Right atrium auricular region (tissue), 2 donors: ENCODE measurements around the gene RRP15. TPM values are rescaled to one million over a fixed set of nuclear protein-coding genes. Genes with fewer than 3 reads are reported as not detected.
A peak's percentile ranks its signal among the peaks of the same experiment; 100 is the strongest.

ENCODE experiments used
- DNase-seq: peaks from one replicate; pipeline ENCODE4 v3.0.0-alpha.2; 2019; ENCODE audit warnings: low spot score
- H3K27ac ChIP-seq, 2 donors: fragments of 200-600 bp; sonication (generic); 1 replicate in 1 of 2; 2 replicates in 1 of 2; pipeline ENCODE4 v1.5.1; 2016 to 2019
- H3K27me3 ChIP-seq, 2 donors: fragments of 200-600 bp; sonication (generic); one replicate each; pipeline versions ENCODE4 v1.5.1 to v1.6.0; 2017 to 2019
- H3K36me3 ChIP-seq: fragments of 200-600 bp; sonication (generic); one replicate; pipeline ENCODE4 v1.5.1; 2016
- H3K4me1 ChIP-seq, 2 donors: fragments of 200-600 bp; sonication (generic); one replicate each; pipeline versions ENCODE4 v1.5.1 to v1.6.0; 2017 to 2019
- H3K4me3 ChIP-seq, 2 donors: fragments of 200-600 bp; sonication (generic); 1 replicate in 1 of 2; 2 replicates in 1 of 2; pipeline ENCODE4 v1.5.1; 2017 to 2019; ENCODE audit warnings: mild to moderate bottlenecking in 1 of 2, moderate library complexity in 1 of 2
- H3K9me3 ChIP-seq, 2 donors: fragments of 200-600 bp; sonication (generic); one replicate each; pipeline ENCODE4 v1.5.1; 2019
- CTCF ChIP-seq, 2 donors: fragments of 200-600 bp; sonication (generic); IDR thresholded peaks; one replicate each; pipeline ENCODE4 v1.5.1; 2019; ENCODE audit warnings: antibody characterized with exemption in 2 of 2
- total RNA-seq, 2 donors: library from RNA; depleted of rRNA; stranded (reverse); fragments of >200 nt; gene quantifications; one replicate each; pipeline ENCODE4 v1.1.0, GENCODE V29; 2016

The RRP15 gene
- total RNA-seq, 2 donors from 2014 or later, result 5.3 to 6.2 TPM

GRCh38 chr1:218365226-218365999 lies 80.3 kb downstream of the RRP15 start:
- peak overlapping the region; percentile 44 to 54 for H3K27ac ChIP-seq

GRCh38 chr1:218366322-218367052 lies 81.4 kb downstream of the RRP15 start:
- no peaks in the 10 kb centered on the region for H3K9me3 ChIP-seq
- no peak for DNase-seq
- H3K4me3 ChIP-seq, result no peak overlapping the region
- no peaks in the 10 kb centered on the region for H3K36me3 ChIP-seq
- H3K4me1 ChIP-seq, result peaks cover 0 to 27% of the 10 kb centered on the region in 2 donors
- H3K27ac ChIP-seq, result no peak overlapping the region
- no peak for TF ChIP-seq CTCF (IDR thresholded peaks at IDR 0.05)
- H3K27me3 ChIP-seq, result no peaks in the 10 kb centered on the region

More at GRCh38 chr1:218365226-218365999, 80.3 kb downstream of the RRP15 start:
- H3K4me1 ChIP-seq, result peaks cover 0 to 19% of the 10 kb centered on the region in 2 donors
- no peaks in the 10 kb centered on the region for H3K27me3 ChIP-seq
- no peaks in the 10 kb centered on the region for H3K9me3 ChIP-seq
- no peak overlapping the region for H3K4me3 ChIP-seq
- TF ChIP-seq CTCF (IDR thresholded peaks at IDR 0.05), result no peak
- H3K36me3 ChIP-seq, result no peaks in the 10 kb centered on the region
- no peak for DNase-seq

GRCh38 chr1:218367118-218367517 lies 82.0 kb downstream of the RRP15 start:
- Histone ChIP-seq H3K27me3 (no peaks in the 10 kb centered on the region), H3K9me3 (no peaks in the 10 kb centered on the region), H3K36me3 (no peaks in the 10 kb centered on the region), H3K4me3 (no peak overlapping the region), H3K27ac (no peak overlapping the region), H3K4me1 (peaks cover 0 to 33% of the 10 kb centered on the region in 2 donors)
- TF ChIP-seq CTCF (IDR thresholded peaks at IDR 0.05), result no peak
- no peak for DNase-seq

GRCh38 chr1:218368686-218369085 lies 83.6 kb downstream of the RRP15 start:
- no peak overlapping the region for H3K27ac ChIP-seq
- DNase-seq, result no peak
- peaks cover 0 to 42% of the 10 kb centered on the region in 2 donors for H3K4me1 ChIP-seq
- H3K9me3 ChIP-seq, result no peaks in the 10 kb centered on the region
- H3K36me3 ChIP-seq, result no peaks in the 10 kb centered on the region
- no peak overlapping the region for H3K4me3 ChIP-seq
- TF ChIP-seq CTCF (IDR thresholded peaks at IDR 0.05), result no peak
- H3K27me3 ChIP-seq, result no peaks in the 10 kb centered on the region

- peak overlapping the region; percentile 31 to 63 for H3K27ac ChIP-seq
- no peaks in the 10 kb centered on the region for H3K9me3 ChIP-seq
- TF ChIP-seq CTCF (IDR thresholded peaks at IDR 0.05), result no peak
- H3K4me1 ChIP-seq, result peaks cover 0 to 46% of the 10 kb centered on the region in 2 donors
- no peak for DNase-seq
- no peaks in the 10 kb centered on the region for H3K36me3 ChIP-seq
- no peak overlapping the region for H3K4me3 ChIP-seq
- no peaks in the 10 kb centered on the region for H3K27me3 ChIP-seq
These were observed 84.8 kb downstream of the RRP15 start for GRCh38 chr1:218369688-218370511.
